HG03135 (cell line): ENCODE data around the gene BMP8B.
"Not testable (repeated sequence)": the region's sequence is repeated elsewhere in the genome, so short reads cannot be mapped to it uniquely, and the experiment has no call there.

Experiments used
- ATAC-seq: cut with Tn5 transposase; IDR thresholded peaks from one replicate; pipeline ENCODE4 v1.9.1; 2021; ENCODE audit warnings: mild to moderate bottlenecking, moderate library complexity; ENCODE audit not compliant: unreplicated experiment

The BMP8B gene

DNA sequence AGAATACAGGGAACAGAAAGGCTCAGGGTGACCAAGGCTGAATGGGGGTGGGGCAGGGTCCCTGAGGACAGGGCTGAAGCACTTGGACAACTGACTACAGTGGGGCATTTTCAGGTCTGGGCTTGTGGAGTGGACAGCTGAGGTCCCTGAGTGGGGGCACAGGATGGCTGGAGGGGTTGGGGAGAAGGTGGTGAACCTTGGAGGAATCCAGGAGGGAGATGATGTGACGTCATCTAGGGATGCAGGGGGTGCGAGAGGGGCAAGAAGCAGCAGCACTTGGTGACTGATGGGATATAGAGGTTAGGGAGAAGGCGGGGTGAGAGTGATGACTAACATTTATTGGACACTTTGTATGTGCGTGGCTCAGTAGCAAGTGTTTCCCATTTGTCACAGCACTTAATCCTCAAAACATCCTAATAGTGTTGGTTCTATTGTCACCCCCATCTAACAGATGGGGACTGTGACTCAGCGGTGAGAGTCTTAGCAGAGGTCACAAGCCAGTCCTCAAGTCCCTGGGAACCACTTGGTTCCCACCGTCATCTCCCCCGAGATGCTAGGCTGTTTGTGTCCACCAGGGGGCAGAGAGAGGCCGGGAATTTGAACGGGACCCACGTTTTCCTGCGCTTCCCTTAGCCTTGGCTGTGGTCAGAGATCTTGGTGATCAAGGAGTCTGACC lies 27.9 kb upstream of the BMP8B start:
- ATAC-seq: peak; percentile 45

DNA sequence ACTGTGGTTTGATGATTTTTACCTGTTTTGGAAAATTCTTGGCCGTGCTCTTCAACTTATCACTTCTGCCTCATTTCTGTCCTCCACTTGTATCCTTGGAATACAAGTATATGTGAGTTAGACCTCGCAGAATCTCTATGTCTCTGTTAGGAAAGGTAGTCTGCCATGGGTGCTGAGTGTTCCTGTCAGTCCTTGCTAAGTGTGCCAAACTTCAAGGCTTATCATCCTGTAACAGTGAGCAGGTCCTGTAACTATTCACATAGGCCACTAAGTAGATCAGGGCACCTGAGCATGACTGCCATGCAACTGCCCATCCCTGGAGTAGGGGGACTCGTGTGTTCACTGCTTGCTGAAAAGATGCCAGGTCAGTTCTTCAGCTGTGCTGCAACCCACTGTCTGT lies 24.2 kb upstream of the BMP8B start:
- ATAC-seq: no peak

DNA sequence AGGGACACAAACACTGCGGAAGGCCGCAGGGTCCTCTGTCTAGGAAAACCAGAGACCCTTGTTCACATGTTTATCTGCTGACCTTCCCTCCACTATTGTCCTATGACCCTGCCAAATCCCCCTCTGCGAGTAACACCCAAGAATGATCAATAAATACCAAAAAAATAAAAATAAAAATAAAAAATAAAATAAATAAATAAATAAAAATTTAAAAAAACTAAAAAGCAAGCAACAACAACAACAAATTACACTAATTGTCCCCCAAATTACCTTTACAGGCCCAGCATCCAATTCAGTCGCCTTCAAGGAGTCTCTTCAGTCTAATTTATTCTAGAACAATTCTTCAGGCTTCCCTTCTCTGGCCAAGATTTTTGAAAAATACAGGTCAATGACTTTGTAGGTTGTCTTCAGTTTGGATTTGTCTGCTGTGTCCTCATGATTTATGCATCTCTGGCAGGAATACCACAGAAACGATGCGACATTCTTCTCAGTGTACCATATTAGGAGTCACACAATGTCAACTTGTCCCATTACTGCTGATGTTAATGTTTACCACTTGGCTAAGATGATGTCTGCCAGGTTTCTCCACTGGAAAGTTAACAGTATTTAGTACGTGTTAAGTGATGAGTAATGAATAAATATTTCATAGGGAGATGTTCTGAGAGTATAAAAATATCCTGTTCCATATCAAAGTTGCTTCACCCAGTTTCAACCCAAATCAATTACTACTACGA lies 20.3 kb upstream of the BMP8B start:
- ATAC-seq: no peak

DNA sequence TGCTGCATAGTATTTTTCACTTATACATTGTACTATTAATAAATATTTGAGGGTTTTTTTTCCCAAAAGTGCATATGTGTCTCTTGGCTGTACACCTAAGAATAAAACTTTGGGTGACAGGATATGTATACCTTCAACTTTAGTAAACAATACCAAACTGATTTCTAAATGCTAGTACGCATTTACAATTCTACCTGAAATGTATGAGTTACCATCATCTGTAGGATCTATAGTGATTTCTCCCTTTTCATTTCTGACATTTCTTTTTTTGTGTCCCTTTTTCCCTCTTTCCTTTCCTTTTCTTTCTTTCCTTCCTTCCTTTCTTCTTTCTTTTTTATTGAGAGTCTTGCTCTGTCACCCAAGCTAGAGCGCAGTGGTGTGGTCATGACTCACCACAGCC lies 16.7 kb upstream of the BMP8B start:
- ATAC-seq: no peak

DNA sequence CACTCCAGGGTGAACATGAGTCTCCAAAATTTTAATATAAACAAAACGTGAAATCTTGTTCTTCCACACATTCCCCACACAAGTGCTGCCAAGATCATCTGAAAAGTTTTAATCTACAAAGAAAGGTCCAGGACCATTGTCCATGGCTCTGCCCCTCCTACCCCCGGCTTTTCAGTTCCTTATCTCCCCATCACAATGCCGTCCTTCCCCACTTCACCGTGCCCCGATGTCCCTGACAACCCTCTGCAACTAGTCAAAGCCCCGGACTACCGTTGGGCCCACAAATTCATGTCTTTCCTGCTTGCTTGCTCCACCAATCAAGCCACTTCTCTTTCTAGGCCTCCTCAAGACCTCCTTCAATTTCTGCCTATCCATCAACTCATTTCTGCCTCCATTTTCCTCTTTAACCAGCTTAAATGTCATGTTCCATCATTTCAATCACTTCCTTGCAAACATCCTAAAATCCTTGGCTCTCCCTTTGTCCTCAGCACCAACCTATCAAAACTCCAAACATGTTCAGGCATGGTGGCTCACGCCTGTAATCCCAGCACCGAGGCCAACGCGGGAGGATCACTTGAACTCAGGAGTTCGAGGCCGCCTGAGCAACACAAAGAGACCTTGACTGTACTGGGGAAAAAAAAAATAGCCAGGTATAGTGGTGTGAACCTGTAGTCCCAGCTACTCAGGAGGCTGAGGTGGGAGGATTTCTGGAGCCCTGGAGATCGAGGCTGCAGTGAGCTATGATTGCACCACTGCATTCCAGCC lies 14.0 kb upstream of the BMP8B start:
- no peak for ATAC-seq

DNA sequence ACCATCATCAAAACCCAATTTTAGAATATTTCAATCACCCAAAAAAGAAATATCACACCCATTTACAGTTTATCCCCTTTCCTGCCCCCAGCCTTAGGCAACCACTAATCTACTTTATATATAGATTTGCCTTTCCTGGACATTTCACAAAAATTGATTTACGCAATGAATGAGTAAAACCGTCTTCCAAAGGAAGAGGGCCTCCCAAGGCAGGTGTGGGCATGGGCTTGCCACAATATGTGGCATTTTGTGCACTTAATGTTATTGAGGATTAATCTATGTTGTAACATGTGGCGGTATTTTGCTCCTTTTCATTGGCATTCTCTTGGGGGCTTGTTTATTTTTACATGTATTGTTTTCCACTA lies 11.8 kb upstream of the BMP8B start:
- no peak for ATAC-seq

DNA sequence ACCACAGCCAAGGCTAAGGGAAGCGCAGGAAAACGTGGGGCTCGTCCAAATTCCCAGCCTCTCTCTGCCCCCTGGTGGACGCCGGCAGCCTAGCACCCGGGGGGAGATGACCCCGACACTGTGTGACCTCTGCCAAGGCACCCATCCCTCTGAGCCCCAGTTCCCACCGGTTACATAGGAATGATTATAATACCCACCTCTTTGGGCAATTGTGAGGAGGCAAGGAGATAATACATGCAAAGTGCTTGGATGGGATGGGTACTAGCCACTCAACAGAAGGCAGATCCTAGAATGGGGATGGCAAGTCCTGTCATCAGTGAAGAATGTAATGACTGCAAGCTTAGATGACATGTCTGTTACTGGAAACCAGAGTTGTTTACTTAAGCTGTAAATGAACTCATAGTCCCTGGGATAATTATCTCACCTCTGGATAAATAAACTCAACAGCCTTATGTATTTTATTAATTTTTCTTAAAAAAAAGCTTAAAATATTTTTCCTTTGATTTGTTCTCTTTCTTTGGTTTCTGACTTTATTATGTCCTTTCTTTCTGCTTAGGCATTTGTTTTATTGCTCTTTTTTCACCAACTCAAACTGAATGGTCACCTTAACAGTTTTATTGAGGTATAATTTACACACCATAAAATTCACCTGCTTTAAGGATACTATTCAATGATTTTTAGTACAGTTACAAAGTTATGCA lies 11.3 kb upstream of the BMP8B start:
- peak; percentile 61 for ATAC-seq

DNA sequence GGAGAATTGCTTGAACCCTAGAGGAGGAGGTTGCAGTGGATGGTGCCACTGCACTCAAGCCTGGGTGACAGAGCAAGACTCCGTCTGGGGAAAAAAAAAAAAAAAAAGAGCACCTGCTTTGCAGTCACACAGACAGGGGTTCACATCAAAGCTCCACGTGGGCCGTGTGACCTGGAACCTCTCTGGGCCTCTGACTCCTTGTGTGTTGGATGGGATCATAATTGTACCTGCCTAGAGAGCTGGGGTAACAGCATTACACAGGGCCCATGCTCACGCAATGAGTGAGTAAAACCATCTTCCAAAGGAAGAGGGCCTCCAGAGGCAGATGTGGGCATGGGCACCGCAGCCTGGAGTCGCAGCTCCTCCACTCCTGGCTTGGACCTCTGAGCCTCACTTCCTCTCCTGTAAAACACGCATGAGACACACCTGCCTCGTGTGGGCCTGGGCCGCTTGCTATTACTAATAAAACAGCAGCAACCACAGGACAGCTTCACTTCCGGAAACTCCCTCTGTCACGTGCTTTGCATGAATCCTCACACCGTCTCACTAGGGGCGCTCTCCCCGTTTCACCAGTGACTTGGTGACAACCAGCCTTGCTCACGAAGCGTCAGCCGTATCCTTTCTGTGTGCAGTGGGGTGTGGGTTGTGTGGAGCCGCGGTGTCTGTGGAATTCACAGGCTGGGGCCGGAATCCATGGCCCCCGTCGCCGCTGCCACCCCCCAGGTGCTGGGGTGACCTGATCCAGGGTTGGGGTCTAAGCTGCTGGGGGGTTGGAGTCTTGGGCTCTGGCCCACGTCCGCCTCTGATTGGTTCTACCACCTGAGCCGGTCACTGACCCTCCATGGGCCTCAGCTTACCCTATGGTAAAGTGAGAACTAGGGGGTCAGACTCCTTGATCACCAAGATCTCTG lies 10.4 kb upstream of the BMP8B start:
- ATAC-seq: peak; percentile 92

DNA sequence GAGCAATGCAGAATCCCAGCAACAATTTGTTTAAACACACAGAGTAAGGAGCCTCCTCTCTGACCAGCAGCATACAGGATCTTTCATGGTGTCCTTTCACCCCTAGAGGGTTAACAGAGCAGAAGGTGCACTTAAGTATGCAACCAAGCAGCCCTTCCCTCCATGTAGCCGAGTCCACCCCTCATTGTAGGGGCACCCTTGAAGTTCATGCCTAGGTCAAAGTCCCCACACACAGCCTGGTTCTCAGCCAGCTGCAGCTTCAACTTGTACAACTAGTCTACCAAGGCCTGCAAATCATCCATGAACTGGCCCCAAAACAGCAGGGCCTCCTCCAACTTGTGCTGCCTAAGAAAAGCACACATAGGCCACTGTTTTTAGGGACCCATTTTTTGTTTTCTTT lies 7.0 kb upstream of the BMP8B start:
- ATAC-seq: no peak

DNA sequence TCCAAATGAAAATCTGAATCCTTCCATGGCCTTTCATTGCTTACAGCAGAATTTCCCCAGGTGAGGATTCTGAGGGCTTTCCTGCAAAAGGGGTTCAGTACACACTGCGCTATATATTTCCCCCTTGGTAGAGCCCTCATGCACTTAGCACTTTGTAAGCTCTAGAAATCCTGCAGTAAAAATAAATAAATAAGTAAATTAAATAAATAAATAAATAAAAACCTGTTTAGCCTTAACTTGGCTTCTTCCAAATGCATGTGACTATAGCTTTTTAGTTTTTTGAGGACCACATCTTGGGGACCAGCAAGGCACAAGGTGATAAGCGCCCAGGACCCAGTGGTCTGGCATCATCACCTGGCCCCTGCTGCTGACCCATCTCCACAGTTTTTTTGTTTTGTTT lies 3.2 kb upstream of the BMP8B start:
- no peak for ATAC-seq

DNA sequence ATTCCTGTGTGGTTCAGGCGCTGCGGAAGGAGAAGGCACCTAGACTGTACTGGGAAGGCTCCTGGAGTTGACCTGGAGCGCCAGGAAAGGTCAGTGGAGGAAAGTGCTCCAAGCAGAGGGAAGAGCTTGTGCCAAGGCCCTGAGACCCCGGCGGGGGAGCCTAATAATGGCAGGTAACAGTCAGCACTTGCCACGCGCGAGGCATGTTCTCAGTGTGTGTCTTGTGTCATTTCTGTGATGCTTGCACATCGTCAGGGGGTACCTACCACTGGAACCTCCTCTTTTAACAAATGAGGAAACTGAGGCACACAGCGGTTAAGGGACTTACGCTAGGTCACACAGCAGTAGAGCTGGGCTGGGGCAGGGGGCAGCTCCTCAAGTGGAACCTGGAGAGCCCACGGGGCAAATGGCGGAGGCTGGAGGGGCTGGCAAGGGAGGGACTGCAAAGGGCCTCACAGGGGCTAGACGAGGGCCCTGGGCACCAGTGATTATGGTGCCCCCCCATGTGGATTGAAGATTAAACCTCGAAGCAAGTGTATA lies 976 bp upstream of the BMP8B start:
- no peak for ATAC-seq

DNA sequence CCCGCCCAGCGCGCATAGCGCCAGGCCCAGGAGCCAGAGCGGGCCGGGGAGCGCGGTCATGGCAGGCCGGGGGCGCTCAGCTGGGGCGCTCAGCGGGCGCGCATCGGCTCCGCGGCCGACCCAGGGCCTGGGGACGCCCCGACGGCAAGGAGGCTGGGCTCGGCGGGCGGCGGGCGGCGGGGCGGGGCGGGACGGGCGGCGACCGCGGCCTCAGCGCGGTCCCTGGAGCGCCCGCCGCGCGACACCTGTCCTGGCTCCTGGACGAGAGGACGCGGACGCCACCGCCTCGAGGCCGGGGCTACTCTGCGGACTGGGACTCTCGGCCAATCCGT lies 273 bp downstream of the BMP8B start:
- ATAC-seq: no peak

DNA sequence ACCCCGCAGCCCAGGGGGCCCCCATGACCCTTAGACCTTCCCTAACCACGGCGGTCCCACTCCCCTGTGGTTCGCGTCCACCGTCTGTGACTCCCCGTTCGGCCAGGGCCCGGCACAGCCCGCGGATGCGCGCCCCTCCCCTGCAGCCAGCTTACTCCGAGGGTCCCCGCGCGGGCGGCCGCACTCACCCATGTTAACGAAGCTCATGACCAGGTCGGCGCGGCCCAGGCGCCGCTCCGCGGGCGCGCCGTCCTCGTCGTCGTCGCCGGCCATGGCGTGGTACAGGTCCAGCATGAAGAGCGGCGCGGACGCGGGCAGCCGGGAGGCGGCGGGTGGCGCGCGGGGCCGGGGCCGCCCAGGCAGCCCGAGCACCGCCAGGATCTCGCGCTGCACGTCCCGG lies 701 bp downstream of the BMP8B start:
- ATAC-seq: not testable (repeated sequence)

DNA sequence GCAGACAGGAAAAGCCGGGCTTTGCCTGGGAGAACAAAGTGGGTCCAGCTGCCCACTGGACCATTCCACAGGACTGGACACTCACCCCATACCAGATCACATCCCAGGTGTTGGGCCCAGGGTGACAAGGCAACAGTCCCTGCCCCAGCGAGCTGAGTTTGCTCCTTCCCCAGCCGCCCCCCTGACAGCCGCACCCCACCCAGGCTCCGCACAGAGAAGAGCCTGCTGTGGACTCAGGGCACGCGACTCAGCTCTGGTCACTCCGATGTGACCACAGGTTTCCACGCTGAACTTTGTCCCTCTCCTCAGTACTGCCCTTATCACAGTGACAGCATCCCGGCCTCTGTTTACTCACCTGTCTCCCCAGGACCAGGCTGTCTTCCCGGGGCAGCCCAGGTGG lies 1.2 kb downstream of the BMP8B start:
- no peak for ATAC-seq

DNA sequence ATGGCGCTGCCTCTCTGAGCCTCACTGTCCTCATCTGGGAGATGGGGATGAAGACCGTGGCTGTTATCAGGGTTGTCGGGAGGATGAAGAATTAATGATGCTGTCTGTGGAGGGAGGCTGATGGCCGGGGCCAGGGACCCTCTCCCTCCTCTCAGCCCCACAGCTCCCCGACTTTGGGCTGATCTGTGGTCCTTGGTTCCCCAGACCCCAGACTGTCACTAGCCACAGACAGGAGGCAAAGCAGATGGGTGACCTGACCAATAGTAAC lies 1.6 kb downstream of the BMP8B start:
- not testable (repeated sequence) for ATAC-seq

DNA sequence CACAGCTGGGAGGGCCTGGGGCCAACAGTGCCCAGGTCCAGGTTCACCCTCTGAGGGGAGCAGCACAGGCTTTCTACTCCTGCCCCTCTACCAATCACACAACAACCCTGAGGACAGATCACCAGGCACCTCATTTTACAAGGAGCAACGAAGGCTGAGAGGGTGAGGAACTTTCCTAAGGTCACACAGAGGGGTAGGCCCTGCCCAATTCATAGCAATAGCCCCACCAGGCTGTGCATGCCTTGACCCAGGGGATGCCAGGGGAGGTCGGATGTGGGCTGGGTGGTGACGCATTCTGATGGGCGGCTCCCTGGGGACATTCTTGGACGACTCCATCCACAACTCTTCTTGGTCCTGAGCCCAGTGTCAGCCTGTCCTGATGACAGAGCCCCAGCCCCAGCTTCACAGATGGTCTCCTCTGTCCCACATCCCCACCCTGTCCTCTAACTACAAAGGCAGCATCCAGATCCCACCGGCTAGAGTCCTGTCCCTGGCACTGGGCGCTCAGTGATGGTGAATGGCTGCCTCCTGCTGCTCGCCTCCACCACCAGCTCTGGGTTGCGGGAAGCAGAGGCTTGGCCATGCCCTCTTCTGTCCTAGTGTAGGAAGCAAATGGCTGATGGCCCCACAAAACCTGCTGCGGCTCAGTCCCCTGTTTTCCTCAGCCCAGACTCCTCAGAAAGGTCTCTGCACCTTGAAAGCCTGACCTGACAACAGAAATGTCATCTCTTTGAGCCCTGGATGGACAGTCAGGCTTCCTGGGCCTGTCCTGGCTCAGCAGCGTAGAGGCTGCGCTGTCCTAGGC lies 2.2 kb downstream of the BMP8B start:
- not testable (repeated sequence) for ATAC-seq

DNA sequence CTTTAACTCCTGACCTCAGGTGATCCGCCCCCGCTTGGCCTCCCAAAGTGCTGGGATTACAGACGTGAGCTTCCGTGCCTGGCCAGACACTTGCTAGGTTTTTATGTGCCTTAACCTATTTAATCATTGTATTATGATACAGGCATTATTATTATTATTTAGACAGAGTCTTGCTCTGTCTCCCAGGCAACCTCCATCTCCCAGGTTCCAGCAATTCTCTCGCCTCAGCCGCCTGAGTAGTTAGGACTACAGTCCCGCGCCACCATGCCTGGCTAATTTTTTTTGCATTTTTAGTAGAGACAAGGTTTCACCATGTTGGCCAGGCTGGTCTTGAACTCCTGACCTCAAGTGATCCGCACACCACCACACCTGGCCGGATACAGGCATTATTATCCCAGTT lies 6.0 kb downstream of the BMP8B start:
- ATAC-seq: not testable (repeated sequence)

DNA sequence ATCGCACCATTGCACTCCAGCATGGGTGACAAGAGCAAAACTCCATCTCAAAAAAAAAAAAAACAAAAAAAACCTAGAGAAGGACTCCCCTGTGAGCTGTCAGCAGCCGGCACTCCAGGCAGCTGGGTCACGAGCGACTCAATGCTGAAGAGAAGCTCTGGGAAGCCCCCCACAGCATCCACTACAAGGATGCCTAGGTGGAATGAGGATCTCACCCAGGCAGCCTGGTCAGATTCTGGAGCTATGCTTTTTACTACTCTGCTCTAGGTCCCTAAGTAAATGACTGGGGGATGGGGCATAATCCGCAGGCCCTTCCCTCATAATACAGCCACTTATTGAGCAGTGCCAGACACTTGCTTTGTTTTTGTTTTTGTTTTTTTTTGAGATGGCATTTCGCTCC lies 6.6 kb downstream of the BMP8B start:
- no peak for ATAC-seq

DNA sequence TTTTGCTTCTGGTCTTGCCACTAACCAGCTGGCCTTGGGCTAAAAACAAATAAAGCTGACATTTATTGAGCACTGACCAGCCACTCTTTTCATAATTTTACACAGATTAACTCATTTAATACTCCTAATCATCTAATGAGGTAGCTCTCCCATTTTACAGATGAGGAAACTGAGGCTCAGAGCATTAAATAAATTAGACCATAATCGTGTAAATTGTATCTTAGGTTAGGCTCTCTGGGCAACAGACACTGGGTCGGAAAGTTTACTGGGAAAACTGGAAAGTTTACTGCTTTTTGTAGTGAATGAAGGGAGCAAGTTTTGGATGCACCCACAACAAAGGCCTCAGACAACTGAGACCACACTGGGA lies 7.3 kb downstream of the BMP8B start:
- ATAC-seq: no peak

DNA sequence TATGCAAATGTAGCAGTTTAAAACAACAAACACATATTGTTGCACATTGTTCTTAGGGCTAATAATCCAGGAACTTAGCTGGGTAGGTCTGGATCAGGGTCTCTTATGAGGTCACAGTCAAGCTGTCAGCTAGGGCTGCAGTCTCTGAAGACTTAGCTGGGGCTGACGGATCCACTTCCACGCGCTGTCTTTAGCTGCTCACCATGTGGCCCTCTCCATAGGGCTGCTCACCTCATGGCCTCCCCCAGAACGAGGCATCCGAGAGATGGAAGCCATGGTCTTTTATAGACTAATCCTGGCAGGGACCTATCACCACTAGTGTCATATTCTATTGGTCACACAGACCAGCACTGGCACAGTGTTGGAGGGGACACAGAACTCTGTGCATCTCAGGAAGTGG lies 8.8 kb downstream of the BMP8B start:
- no peak for ATAC-seq
